HG02885 (cell line): ENCODE results near the gene GFRA1.

Experiments
- ATAC-seq: cut with Tn5 transposase; IDR thresholded peaks from one replicate; pipeline ENCODE4 v1.9.1; 2021; ENCODE audit warnings: mild to moderate bottlenecking; ENCODE audit not compliant: unreplicated experiment, poor library complexity

The GFRA1 gene, protein sequence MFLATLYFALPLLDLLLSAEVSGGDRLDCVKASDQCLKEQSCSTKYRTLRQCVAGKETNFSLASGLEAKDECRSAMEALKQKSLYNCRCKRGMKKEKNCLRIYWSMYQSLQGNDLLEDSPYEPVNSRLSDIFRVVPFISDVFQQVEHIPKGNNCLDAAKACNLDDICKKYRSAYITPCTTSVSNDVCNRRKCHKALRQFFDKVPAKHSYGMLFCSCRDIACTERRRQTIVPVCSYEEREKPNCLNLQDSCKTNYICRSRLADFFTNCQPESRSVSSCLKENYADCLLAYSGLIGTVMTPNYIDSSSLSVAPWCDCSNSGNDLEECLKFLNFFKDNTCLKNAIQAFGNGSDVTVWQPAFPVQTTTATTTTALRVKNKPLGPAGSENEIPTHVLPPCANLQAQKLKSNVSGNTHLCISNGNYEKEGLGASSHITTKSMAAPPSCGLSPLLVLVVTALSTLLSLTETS

DNA sequence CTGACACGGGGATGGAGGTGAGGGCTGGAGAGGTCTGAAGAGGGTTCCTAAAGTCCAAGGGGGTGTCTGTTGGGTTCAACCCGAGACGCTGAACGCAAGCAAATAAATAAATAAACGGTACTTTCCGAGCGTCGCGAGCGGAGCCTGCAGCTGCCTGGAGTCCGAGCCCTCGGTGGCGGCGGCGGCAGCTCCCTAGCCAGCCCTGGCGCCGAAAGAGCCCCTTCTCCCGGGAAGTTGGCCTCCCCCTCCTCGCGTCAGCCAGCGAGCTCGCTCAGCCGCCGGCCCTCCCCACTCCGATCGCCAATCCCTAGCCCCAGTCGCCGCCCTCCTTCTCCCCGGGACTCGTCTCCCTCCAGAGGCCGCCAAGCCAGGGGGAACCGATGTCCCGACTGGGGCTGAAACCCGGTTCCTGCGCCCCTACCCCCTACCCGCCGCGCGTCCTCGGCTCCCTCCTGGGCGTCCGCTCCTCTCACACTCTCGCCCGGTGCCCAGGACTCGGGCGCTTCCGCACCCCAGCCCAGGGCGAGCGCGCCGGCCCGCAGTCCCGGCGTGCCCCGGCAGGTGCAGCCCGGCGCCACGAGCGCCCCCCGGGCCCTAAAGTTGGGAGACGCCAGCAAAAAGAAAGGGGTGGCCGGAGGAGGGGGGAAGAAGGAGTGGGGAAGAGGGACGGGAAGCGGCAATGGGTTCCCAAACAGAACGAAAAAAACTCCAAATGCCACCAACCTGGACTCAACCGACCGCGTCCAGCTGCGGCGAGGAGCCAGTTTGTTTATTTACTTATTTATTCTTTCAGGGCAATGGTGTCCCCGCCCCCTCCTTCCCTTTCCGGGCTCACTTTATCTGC lies at the start of gene GFRA1:
TSS of gene GFRA1 (minus strand) at position 767 of the 844 bp plus-strand sequence. CDS start 1,177 bp downstream, outside the sequence.
- no peak for ATAC-seq

DNA sequence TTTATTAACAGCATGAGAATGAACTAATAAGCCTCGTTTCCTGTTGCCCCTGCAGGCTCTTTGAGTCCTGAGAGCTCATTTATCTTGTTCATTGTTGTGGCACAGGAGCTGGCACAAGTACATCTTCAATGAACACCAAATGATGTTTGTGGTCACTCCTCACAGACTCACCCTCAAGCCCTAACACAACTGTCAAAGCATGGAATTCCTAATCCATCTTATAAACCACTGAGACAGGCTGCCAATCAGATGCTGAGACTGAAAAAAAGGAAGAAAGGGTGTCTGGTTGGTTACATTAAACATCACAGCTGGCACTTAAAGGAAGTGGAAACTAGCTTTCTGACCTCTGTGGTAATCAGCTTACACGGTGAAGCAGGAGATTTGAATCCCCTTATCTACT lies 43.5 kb upstream of the GFRA1 start:
- no peak for ATAC-seq

DNA sequence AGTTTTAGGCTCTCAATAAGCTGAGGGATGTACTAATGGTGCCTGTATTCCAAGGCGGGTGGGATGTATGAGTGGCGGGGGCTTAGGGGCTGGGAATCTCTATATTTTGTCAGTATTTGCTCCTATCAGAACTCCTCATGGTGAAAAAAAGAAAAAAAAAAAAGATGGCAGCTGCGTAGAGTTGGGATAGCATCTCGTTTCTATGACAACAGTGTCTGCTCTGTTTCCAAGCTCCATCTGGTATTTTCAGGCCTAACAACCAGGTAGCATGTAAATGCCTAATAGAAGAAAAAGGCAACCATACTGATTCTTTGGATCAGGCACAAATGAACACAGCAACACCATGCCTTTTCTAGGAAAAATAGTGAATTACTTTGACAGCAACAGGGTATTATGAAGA lies 39.5 kb upstream of the GFRA1 start:
- no peak for ATAC-seq

DNA sequence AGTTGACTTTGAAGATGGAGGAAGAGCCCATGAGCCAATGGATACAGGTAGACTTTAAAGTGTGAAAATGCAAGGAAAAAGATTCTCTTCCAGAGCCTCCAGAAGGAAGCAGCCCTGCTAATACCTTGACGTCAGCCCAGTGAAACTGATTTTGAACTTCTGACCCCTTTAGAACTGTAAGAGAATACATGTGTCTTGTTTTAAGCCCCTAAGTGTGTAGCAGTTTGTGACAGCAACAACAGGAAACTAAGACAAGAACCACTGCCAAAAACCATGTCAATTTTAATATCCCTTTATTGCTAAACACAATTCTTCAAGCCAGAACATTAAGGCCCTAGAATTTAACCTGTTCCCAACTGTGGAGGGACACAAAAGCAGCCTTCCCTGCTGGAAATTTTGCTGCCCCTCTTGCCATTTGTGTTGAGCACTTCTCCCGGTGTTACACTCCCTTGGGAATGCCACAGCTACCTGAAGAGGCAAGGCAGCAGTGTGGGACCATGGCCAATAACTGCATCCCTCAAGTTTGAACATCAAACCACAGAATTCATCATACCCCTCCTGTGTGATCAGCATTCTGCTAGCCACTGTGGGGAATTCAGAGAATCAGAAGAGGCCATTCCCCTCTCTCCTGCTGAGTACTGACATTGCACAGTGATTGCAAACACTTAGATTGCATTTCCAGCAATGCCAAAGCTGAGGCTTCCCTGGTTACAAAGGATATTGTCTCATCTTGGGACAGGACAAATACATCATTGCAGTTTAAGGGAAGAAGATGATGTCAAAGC lies 38.9 kb upstream of the GFRA1 start:
- no peak for ATAC-seq

DNA sequence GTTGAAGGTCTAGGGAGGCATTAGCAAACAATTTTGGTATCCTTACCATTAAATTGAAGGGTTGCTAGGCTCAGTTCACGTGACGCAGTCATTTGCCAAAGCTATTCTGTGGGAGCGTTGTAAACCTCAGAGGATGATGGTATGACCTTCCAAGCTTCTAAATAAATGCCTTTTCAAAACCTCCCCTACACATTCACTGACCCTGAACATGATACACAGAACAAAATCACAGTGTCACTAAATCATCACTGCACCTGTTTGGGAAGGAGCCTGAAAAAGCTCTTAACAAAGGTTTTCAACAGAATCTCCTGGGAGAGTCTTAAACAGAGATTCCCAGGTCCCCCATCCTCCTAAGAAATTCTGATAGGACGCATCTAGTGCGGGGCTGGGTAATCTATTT lies 38.0 kb upstream of the GFRA1 start:
- ATAC-seq = no peak

DNA sequence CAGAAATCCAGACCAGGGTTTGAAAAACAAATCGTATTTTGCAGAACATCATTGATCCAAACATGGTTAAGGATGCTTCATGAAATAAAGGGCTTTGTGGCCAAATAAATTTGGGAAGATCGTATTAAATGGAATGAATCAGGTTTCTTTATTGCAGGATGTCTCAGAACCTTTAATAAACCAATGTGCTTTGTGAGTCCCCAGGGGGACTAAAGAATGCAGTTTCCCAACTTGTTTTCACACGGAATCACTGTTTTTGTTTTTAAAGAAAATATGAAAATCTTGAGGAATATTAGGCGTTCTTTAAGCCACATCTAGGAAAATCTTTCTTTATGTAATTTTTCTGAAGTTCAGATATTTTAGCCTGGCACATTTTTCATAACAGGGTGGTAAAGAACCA lies 34.4 kb upstream of the GFRA1 start:
- ATAC-seq = no peak

DNA sequence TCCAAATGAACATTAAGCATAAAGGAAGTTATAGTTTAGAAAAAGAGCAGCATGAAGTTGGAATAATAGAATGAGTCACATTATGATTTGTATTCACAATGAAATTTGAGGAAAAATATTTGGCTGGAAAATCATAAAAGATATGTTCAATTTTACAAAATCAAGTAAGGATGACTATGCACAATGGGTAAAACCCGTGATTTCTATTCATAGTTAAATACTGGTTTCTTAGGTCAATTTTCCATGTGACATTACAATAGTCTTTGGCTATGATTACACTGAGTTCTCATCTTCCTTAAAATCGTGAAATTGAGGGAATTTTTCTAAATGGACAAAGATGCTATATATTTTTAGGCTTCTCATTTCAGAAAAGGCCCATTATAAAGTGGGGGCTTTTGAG lies 33.8 kb upstream of the GFRA1 start:
- no peak for ATAC-seq

DNA sequence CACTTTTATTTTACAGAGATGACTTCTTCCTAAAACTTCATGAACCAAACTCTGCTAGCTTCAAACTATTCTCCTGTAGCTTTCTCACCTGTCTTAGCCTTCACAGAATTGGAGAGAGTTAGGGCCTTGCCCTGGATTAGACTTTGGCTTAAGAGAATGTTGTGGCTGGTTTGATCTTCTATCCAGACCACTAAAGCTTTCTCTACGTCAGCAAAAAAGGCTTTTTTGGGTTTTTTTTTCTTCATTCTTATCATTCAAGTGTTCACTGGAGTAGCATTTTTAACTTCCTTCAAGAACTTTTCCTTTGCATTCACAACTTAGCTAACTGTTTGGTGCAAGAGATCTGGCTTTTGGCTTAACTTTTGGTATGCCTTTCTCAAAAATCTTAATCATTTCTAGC lies 31.9 kb upstream of the GFRA1 start:
- no peak for ATAC-seq

DNA sequence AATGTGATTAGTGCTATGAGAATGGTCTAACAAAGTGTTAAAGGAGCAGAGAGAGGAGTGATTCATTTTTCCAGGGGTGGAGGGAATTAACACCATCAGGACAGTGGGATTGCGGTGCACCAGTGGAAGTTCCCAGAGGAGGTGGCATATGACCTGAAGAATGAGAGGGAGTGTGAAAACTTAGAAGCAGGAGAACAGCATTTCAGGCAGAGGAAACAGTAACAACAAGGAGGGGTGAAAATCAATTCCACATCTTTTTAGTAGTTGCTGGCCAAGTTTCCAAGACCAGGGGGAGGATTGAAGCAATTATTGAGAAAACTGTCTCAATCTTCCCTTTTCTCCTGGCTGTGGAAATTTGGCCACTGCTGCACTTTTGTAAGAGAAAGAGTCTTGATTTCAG lies 27.5 kb upstream of the GFRA1 start:
- ATAC-seq = no peak

DNA sequence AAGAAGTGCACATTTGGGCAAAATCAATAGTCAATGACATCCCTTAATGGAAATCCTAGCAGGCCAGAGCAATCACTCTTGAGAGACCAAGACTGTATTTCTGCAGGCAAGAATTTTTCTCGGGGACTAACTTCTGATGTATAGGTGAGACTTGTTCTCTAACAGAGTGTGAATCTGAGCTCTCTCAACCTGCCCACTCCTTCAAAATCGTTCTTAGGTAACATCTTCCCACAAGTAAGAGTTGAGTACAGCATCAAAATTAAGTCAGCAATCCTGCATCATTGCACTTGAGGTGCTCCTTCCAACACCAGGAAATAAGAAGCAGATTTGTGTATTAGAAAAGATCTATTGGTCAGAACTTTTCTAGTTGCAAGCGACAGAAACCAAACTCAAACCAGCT lies 25.6 kb upstream of the GFRA1 start:
- ATAC-seq = no peak

DNA sequence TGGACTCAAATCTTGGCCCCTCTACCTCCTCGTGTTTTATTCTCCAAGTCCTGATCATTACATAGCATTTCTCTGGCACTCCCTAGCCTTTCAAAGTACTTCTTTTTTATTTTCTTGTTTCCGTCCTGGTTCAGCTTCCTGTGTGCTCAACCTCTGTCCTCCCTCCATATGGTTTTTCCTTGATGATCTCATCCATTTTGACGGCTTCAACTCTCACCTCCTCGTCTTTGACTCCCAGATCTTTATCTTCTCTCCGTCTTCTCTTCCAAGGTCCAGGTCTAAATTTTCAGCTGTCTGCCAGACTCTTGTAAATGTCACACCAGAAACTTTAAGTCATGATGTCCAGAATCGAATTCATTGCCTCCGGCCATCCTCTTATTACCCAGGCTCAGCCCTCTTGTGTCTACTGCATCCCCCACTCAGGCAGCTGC lies 23.3 kb upstream of the GFRA1 start:
- no peak for ATAC-seq

DNA sequence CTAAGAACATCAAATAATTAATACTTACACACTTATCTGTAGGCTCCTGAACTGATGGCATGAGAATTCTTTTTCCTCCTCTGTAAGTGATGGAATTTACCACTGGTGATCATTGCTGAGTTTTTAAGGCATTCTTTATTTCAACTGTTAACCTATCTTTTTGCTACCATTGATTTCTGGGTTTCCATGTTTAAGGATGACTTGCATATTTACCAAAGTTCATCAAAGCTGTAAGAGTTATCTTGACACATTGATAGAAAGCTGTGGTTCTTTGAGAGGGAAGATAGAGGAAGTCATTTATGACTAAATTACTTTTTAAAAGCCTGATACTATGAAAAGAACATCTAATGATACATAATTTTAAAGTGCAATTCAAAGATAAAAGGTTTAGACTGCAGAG lies 19.5 kb upstream of the GFRA1 start:
- ATAC-seq = no peak

DNA sequence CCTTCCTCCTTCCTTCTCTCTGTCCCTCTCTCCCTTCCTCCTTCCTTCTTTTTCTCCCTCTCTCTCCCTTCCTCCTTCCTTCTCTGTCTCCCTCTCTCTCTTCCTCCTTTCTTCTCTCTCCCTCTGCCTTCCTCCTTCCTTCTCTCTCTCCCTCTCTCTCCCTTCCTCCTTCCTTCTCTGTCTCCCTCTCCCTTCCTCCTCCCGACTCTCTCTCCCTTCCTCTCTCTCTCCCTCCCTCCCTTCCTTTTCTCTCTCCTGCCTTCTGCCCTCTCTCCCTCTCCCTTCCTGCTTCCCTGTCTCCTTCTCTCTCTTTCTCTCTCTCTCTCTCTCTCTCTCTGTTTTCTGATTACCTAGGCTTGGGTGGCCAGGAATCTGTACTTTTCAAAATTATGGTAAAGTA lies 16.6 kb upstream of the GFRA1 start:
- no peak for ATAC-seq

DNA sequence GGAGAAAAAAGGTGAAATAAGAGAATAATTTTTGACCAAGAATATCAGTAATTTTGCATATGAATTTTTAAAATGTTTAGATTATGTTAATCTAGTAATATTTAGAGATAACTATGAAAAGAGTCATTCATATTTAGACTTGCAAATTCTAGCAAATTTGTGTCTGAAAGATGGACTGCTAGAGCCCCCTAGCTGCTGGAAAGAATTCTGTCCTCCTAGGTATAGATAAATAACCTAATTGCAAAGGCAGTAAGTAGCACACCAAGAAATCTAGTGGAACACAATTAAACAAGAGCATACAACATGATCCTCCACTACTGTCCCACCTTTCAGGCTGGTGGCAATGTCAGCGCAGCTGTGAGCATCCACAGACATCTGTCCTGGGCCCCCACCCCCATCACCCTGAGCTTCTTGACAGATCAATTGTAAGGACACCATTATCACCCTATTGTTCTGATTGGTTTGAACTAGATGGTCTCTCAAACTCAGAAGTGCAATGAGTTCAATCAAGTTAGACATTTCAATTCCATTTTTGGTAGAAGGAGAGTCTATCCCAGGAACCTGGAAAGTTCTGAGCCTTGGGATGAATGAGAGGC lies 15.0 kb upstream of the GFRA1 start:
- ATAC-seq = peak; percentile 56

DNA sequence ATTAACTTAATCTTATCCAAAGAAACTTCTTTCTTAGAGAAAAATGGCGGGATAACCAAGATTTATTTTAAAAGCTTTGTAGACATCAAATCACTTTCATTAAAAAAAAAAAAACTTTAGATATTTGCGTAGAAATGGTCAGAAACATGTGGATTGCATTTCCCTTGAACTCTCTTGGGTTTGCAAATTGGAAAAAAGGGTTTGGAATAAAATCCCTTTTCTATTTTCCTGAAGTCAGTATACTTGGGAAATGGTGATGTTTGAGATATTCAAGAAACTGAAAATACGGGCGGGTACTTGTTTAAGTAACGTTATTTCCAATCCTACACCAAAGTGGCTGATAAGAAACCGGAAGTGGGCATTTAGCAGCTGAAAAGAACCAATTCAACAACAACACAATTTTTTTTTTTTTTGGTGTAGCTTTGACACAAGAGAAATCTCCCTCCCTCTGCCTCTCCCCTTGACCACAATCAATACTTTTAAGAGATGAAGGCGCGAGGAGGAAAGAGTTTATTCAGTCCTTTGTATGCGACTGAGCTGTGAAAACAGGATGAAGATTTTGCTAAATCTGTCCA lies 13.7 kb upstream of the GFRA1 start:
- ATAC-seq = no peak

DNA sequence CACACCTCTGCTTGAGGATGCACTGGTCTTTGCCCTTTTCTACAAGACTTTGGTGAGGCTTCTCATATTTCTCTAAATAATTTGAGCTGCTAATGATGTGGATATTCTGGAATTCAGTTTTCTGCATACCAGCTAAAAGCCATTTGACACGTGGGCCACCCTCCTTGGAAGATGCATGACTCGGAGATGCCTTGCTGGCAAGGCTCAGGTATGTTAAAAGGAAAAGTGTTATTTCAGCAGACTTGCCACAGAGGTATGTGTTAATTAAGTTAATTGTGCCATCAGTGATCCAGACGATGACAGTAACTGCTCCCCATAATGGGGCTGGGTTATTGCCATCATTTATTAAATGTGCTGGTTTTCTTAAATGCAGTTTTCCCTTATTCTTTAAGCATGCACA lies 8.8 kb upstream of the GFRA1 start:
- no peak for ATAC-seq

DNA sequence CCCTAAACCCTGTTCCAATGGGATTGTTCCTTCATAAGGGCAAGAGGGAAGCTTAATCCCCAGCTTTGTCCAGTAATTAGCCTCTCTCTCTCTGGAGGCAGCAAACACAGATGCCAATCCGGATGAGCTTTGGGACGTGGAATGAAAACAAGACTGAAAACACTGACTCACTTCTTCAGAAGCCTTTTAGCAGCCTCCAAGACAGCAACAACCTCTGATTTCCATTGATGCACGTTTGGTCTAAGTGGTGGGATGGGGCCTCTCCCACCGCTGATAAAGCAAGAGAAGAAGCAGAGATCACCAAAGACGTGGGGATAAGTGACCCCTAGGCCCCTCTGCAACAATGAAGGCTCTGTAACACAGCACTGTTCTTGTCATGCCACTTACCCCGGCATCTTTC lies 5.8 kb upstream of the GFRA1 start:
- ATAC-seq = no peak

DNA sequence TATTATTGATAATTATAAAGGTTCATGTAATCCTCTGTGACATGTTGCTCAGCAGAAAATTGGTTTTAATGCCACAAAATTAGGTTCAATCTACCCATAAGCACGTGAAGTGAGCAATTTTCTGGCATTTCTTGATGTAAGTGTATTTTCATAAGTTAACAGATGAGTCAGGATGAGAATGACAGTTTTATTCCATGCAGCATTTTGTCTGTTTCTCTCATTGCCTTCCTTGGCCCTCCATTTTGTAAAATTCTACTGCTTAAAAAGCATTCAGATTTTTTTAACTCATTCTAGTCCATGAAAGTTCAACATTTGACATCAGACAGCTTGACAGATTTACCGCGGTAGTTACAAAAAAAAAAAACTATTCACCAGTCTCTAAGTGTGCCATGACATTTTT lies 4.0 kb upstream of the GFRA1 start:
- ATAC-seq = no peak

DNA sequence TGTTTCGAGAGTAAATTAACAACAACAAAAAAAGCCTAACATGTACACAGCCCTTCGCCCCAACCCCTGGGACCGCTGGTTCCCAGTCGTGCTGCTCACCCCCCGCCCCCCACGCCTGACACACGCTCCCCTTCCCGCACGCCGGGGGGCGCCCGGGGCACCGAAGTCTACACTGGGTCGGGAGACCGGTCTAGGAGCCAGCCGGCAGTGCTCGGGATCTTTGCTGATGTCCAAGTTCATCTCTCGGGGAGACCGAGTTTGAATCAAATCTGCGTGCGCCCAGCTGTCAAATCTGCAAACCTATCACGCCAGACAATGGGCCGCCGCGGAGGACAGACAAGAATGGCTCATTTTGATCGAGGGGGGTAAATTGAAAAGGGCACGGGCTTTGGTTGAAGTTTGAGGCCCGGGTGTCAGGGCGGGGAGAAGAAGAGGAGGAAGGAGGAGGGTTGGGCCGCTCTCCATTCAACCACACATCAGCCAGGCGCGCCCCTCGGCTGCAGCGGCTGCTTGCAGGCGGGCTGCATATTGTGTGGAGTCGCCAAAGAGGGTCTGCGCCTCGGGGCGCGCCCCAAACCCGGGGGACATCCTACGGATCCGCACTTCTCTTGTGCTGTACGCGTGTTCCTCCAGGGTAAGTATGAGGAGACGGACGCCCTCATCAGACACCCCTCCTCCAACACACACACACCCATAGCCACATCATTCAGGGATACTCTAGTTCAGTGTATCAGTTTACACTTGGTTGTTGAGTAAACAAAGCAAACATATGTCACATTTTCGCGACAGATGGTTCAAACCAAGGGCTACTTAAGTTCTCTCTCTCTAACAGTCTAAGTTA lies 1.3 kb upstream of the GFRA1 start:
- no peak for ATAC-seq
